Activated CD8-positive, alpha-beta T cell treated with anti-CD3 and anti-CD28 coated beads, Interleukin-2, amount 10 ng/mL, durations not matched to agents 7 days and 5 days (primary cell): Measurements from ENCODE around the gene CDKN2B-AS1. TPM values are rescaled to one million over a fixed set of nuclear protein-coding genes. Genes with fewer than 3 reads are reported as not detected.
A peak's percentile ranks its signal among the peaks of the same experiment; 100 is the strongest.

Source experiments
- ATAC-seq: fragments of 150-1000 bp; cut with Tn5 transposase; one replicate; pipeline ENCODE4 v1.10.0; 2021; ENCODE audit warnings: moderate library complexity
- CTCF ChIA-PET: fragments of 350-600 bp; sonication (Branson Sonifier 250); formaldehyde crosslinking; loops from one replicate; lab custom pipeline; 2021; ENCODE audit warnings: antibody characterized with exemption; lab: Charles Lee
- POLR2A ChIA-PET: fragments of 350-600 bp; sonication (Branson Sonifier 250); formaldehyde crosslinking; loops from one replicate; lab custom pipeline; 2021; ENCODE audit warnings: antibody characterized with exemption; lab: Charles Lee
- DNase-seq: peaks from one replicate; pipeline ENCODE4 v3.0.0-alpha.2; 2020
- H3K27ac Mint-ChIP-seq: one replicate; pipeline ENCODE4 v1.8.0; 2021; ENCODE audit warnings: mild to moderate bottlenecking, mixed read lengths
- H3K27me3 Mint-ChIP-seq: one replicate; pipeline ENCODE4 v1.8.0; 2021; ENCODE audit warnings: low read depth, mixed read lengths
- H3K36me3 Mint-ChIP-seq: one replicate; pipeline ENCODE4 v1.8.0; 2021; ENCODE audit warnings: low read depth, mixed read lengths
- H3K4me1 Mint-ChIP-seq: one replicate; pipeline ENCODE4 v1.8.0; 2021; ENCODE audit warnings: low read depth, mixed read lengths
- H3K4me3 Mint-ChIP-seq: one replicate; pipeline ENCODE4 v1.8.0; 2021; ENCODE audit warnings: mild to moderate bottlenecking, mixed read lengths
- H3K9me3 Mint-ChIP-seq: one replicate; pipeline ENCODE4 v1.8.0; 2022; ENCODE audit warnings: mixed read lengths; ENCODE audit not compliant: insufficient read depth
- total RNA-seq, 2 experiments: library from RNA; stranded (reverse); gene quantifications; one replicate each; pipeline ENCODE4 v1.2.3, GENCODE V29; 2021

The CDKN2B-AS1 gene
- total RNA-seq, 2 experiments from 2014 or later, result 6.4 to 6.9 TPM

DNA sequence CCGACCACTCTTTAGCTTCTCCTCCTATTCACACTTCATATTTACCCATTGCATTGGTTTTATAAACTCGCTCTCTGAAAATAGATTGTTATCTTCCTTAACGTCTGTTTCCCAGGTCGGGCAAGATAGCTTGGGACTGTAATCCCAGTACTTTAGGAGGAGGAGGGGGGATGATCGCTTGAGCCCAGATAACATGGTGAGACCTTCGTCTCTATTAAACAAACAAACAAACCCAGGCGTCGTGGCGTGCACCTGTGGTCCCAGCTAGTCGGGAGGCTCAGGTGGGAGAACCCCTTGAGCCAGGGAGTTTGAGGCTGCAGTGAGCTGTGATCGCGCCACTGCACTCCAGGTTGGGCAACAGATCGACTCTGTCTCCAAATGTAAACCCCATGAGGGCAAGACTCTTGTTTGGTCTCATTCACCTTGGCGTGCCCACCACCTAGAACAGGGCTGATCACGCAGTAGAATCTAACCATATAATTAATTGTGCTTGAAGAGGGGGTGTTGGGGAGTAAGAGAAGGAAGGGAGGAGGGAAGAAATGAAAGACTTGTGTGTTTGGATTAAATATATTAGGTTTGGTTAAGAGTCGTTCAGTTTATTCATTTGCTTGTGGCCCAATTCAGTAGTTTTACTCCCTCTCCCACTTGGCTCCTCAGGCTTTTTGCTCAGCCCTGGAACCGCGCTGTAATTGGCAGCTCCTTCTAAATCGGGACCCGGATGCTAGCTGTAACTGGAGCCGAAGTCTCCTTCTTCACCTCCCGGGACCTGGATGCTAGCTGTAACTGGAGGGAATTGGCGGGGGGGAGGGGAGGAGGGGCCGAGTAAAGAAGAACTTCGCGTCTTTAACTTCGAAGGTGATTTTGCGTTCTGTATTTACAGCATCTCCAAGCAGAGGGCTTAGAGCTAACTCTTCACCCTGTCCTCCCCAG is 25.3 kb upstream of the CDKN2B-AS1 start:
- no peak for ATAC-seq
- Mint-ChIP-seq H3K36me3 (peaks cover 38% of the 10 kb centered on the region), H3K4me1 (peaks cover 51% of the 10 kb centered on the region), H3K27ac (peak overlapping the region; percentile 56), H3K9me3 (peaks cover 19% of the 10 kb centered on the region), H3K27me3 (peaks cover 87% of the 10 kb centered on the region), H3K4me3 (peak overlapping the region; percentile 56)
- ChIA-PET CTCF (interaction anchor here (1.4 to 3.1 kb wide), 3 partner anchors 25 to 156 kb away, joined by 4 to 20 read pairs (median 11); partner anchors contain the start of genes CDKN2A, CDKN2B and CDKN2B-AS1), POLR2A (interaction anchor here (0.6 to 1.0 kb wide), 2 partner anchors 21 to 84 kb away, joined by 3 to 4 read pairs; no protein-coding TSS in a partner anchor)
- DNase-seq, result no peak

DNA sequence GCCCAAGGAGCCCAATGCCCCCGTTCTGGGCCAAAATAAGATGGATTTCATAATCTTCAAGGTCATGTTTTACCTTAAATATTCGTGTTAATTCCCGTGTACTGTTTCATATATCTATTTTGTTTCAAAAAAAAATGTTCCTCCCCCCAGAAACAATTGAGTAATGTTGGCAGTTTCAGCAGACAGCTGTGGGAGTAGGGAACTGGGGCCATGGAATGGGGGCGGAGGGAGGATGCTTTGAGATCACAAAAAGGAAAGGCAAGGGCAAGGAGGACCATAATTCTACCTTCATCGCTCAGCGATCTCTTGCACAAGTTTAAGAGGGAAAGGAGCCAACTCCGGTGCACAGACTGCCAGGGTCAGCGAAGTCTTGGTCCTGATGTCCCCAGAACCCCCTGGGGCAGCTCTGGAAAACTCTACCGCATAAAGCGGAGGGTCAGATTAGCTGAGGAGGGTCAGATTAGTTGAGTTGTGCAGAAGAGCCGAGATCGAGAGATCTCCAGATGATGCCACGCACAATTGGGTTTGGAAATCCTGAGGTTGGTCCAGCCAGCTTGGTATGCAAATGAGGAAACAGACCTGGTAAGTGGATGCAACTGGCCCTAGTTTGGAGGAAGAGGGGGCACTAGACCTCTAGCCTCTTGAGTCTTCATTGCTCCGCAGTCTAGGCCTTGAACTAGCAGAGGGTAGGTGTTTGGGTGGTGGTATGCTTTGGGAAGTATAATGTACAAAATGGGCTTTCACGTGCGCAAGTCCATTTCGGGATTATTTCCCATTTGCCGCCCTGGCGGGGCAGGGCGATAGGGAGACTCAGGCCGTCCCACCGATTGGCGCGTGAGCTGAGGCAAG is 24.4 kb upstream of the CDKN2B-AS1 start:
- Mint-ChIP-seq H3K27ac (peak overlapping the region; percentile 68), H3K4me3 (peak overlapping the region; percentile 12)

DNA sequence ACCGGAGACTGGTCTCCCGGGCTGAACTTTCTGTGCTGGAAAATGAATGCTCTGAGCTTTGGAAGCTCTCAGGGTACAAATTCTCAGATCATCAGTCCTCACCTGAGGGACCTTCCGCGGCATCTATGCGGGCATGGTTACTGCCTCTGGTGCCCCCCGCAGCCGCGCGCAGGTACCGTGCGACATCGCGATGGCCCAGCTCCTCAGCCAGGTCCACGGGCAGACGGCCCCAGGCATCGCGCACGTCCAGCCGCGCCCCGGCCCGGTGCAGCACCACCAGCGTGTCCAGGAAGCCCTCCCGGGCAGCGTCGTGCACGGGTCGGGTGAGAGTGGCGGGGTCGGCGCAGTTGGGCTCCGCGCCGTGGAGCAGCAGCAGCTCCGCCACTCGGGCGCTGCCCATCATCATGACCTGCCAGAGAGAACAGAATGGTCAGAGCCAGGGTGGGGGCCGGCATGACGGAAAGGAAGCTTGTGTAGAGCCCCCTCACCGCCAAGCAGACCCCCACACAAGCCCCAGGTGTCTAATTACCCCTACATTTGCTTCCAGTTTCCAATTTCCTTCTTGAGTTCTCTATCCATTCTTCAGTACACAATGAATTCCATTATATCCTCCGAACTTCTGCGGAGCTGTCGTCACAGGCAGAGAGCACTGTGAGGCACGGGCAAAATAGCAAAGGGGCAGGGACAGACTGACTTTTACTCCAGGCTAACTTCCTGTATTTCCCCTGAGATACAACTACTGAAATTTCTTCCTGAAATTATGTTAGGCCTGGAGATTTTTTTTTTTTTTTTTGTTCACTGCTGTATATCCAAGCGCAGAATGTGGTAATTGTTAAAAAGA is 23.6 kb upstream of the CDKN2B-AS1 start:
- peak overlapping the region; percentile 38 for H3K4me3 Mint-ChIP-seq
- H3K9me3 Mint-ChIP-seq, result peaks cover 19% of the 10 kb centered on the region
- POLR2A ChIA-PET, result interaction anchor here (0.7 to 1.2 kb wide), 3 partner anchors 21 to 76 kb away, joined by 3 to 4 read pairs (median 3); no protein-coding TSS in a partner anchor
- peaks cover 50% of the 10 kb centered on the region for H3K4me1 Mint-ChIP-seq
- ATAC-seq (no peak), DNase-seq (peak; percentile 24)
- peak overlapping the region; percentile 76 for H3K27ac Mint-ChIP-seq
- CTCF ChIA-PET, result interaction anchor here (1.1 to 2.8 kb wide), 3 partner anchors 24 to 158 kb away, joined by 3 to 11 read pairs (median 5); partner anchors contain the start of genes CDKN2A, CDKN2B and CDKN2B-AS1
- peaks cover 37% of the 10 kb centered on the region for H3K36me3 Mint-ChIP-seq
- peaks cover 92% of the 10 kb centered on the region for H3K27me3 Mint-ChIP-seq

More for the DNA sequence above, 24.4 kb upstream of the CDKN2B-AS1 start:
- H3K9me3 Mint-ChIP-seq, result peaks cover 19% of the 10 kb centered on the region
- POLR2A ChIA-PET, result interaction anchor here (0.6 kb wide), 1 partner anchor 83 kb away, joined by 3 read pairs; no protein-coding TSS in a partner anchor
- CTCF ChIA-PET, result interaction anchor here (3.1 kb wide), 1 partner anchor 39 kb away, joined by 20 read pairs; the partner anchor contains the start of gene CDKN2B
- H3K27me3 Mint-ChIP-seq, result peaks cover 91% of the 10 kb centered on the region
- peaks cover 44% of the 10 kb centered on the region for H3K36me3 Mint-ChIP-seq
- ATAC-seq, result no peak
- DNase-seq, result no peak
- H3K4me1 Mint-ChIP-seq, result peaks cover 50% of the 10 kb centered on the region

DNA sequence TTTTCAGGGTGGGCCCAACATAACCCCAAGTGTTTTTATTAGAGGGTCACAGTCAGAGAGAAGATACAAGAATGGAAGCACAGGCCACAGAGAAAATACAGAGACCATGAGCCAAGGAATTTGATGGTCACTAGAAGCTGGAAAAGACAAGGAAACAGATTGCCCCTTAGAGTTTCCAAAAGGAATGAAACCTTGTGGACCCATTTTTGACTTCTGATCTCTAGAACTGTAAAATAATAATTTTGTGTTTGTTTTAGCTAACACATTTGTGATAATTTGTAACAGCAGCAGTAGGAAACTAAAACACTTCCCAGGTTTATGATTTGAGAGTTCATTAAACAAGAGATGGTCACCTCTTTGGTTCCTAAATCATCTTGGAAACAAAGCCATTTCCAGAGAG is 22.2 kb upstream of the CDKN2B-AS1 start:
- H3K4me1 Mint-ChIP-seq, result peaks cover 47% of the 10 kb centered on the region
- H3K9me3 Mint-ChIP-seq, result peaks cover 19% of the 10 kb centered on the region
- H3K36me3 Mint-ChIP-seq, result peaks cover 33% of the 10 kb centered on the region
- ChIA-PET POLR2A (no interaction called here), CTCF (interaction anchor here (0.7 to 2.8 kb wide), 4 partner anchors 22 to 159 kb away, joined by 3 to 11 read pairs (median 5); partner anchors contain the start of genes CDKN2A, CDKN2B and CDKN2B-AS1)
- H3K27ac Mint-ChIP-seq, result no peak overlapping the region
- no peak overlapping the region for H3K4me3 Mint-ChIP-seq
- ATAC-seq (no peak), DNase-seq (no peak)
- peaks cover 90% of the 10 kb centered on the region for H3K27me3 Mint-ChIP-seq

DNA sequence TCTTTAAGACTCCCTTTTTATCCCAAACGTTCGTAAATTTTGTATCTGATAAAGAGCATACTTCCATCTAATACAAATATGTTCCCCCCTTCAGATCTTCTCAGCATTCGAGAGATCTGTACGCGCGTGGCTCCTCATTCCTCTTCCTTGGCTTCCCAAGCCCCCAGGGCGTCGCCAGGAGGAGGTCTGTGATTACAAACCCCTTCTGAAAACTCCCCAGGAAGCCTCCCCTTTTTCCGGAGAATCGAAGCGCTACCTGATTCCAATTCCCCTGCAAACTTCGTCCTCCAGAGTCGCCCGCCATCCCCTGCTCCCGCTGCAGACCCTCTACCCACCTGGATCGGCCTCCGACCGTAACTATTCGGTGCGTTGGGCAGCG is 20.3 kb upstream of the CDKN2B-AS1 start:
- Mint-ChIP-seq H3K4me1 (peaks cover 36% of the 10 kb centered on the region), H3K27ac (no peak overlapping the region), H3K4me3 (peak overlapping the region; percentile 70), H3K36me3 (peaks cover 28% of the 10 kb centered on the region), H3K9me3 (peaks cover 12% of the 10 kb centered on the region), H3K27me3 (peaks cover 86% of the 10 kb centered on the region)
- CTCF ChIA-PET, result interaction anchor here (1.0 to 1.8 kb wide), 3 partner anchors 15 to 146 kb away, joined by 3 to 5 read pairs (median 3); partner anchors contain the start of gene CDKN2B
- POLR2A ChIA-PET, result interaction anchor here (1.2 kb wide), 1 partner anchor 10 kb away, joined by 3 read pairs; no protein-coding TSS in a partner anchor
- DNase-seq (no peak), ATAC-seq (no peak)

DNA sequence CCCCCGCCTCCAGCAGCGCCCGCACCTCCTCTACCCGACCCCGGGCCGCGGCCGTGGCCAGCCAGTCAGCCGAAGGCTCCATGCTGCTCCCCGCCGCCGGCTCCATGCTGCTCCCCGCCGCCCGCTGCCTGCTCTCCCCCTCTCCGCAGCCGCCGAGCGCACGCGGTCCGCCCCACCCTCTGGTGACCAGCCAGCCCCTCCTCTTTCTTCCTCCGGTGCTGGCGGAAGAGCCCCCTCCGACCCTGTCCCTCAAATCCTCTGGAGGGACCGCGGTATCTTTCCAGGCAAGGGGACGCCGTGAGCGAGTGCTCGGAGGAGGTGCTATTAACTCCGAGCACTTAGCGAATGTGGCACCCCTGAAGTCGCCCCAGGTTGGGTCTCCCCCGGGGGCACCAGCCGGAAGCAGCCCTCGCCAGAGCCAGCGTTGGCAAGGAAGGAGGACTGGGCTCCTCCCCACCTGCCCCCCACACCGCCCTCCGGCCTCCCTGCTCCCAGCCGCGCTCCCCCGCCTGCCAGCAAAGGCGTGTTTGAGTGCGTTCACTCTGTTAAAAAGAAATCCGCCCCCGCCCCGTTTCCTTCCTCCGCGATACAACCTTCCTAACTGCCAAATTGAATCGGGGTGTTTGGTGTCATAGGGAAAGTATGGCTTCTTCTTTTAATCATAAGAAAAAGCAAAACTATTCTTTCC is 19.7 kb upstream of the CDKN2B-AS1 start:
- POLR2A ChIA-PET, result interaction anchor here (0.5 to 0.7 kb wide), 2 partner anchors 20 to 270 kb away, joined by 3 read pairs; partner anchors contain the start of genes CDKN2A and CDKN2B-AS1
- CTCF ChIA-PET, result interaction anchor here (1.0 to 5.5 kb wide), 3 partner anchors 12 to 34 kb away, joined by 3 to 27 read pairs (median 8); partner anchors contain the start of gene CDKN2B
- H3K36me3 Mint-ChIP-seq, result peaks cover 25% of the 10 kb centered on the region
- H3K4me1 Mint-ChIP-seq, result peaks cover 36% of the 10 kb centered on the region
- H3K27me3 Mint-ChIP-seq, result peaks cover 85% of the 10 kb centered on the region
- H3K9me3 Mint-ChIP-seq, result peaks cover 8% of the 10 kb centered on the region
- peak overlapping the region; percentile 70 for H3K4me3 Mint-ChIP-seq
- H3K27ac Mint-ChIP-seq, result no peak overlapping the region
- ATAC-seq (peak; percentile 80), DNase-seq (peak; percentile 67)

DNA sequence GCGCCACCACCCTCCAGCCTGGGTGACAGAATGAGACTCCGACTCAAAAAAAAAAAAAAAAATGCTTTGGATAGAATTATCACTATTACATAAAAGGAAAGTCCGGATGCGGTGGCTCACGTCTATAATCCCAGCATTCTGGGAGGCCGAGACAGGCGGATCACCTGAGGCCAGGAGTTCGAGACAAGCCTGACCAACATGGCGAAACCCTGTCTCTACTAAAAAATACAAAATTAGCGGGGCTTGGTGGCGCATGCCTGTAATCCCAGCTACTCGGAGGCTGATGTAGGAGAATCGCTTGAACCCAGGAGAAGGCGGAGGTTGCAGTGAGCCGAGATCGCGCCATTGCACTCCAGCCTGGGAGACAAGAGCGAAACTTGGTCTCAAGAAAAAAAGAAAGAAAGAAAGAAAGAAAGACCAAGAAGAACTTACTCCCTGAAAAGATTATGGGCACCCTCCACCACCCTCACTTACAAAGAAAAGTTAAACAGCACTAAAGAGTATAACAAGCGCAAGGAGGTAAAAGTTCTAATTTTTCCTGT is 18.2 kb upstream of the CDKN2B-AS1 start:
- H3K27me3 Mint-ChIP-seq, result peaks cover 78% of the 10 kb centered on the region
- ATAC-seq (no peak), DNase-seq (no peak)
- no peak overlapping the region for H3K27ac Mint-ChIP-seq
- no peak overlapping the region for H3K4me3 Mint-ChIP-seq
- no peaks in the 10 kb centered on the region for H3K9me3 Mint-ChIP-seq
- ChIA-PET CTCF (interaction anchor here (1.2 to 5.5 kb wide), 4 partner anchors 11 to 162 kb away, joined by 3 to 27 read pairs (median 6); partner anchors contain the start of gene CDKN2B), POLR2A (interaction anchor here (0.6 to 1.1 kb wide), 2 partner anchors 11 to 16 kb away, joined by 4 to 5 read pairs; no protein-coding TSS in a partner anchor)
- H3K36me3 Mint-ChIP-seq, result peaks cover 14% of the 10 kb centered on the region
- peaks cover 32% of the 10 kb centered on the region for H3K4me1 Mint-ChIP-seq

DNA sequence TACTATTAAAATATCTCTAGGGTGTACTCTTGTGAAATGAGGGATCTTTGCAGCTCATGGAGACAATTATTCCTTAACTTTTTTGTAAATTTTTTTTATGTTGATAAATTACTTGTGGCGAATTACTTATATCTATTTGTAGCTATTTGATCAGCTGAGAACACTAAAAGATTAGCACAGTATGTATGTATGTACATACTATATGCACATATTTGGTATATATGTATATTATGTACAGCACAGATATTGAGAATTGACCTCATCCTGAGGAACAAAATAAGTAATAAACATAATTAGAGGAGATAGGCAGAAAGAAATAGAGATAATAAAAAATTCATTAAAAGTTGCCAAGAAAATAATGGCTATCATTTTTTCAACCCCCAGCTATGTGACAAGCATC is 12.2 kb upstream of the CDKN2B-AS1 start:
- POLR2A ChIA-PET, result no interaction called here

DNA sequence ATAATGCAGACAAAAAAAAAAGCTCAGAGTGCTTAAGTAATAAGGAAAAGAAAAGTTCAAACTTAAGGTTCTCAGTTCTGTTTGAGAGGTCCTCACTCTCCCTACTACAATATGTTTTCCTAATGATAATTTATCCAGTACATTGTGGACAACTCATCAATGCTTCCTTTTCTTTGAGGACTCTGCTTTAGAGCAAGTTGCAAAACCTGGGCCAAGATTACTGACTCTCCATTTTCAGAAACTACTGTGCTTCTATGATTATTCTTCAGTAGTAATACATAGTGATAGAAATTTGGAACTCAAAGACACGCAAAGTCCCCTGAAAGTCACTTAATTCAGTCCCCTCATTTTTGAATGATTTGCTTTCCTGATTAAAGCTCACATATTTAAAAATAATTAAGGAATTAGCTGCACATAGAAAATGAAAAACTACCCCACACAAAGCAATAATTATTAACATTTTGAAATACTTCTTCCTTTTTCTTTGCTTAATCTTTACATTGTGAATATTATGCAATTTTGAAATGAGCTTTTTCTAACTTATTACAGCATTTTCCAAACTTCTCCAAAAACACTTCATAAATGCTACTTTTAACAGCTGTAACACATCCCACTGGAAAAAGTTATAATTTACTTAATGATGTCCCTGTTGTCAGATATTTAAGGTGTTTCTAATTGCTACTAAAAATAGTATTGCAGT is 11.6 kb upstream of the CDKN2B-AS1 start:
- Mint-ChIP-seq H3K4me1 (peaks cover 10% of the 10 kb centered on the region), H3K27ac (no peak overlapping the region), H3K36me3 (peaks cover 13% of the 10 kb centered on the region), H3K27me3 (peaks cover 69% of the 10 kb centered on the region), H3K4me3 (no peak overlapping the region), H3K9me3 (no peaks in the 10 kb centered on the region)
- ChIA-PET POLR2A (no interaction called here), CTCF (interaction anchor here (1.0 to 2.7 kb wide), 4 partner anchors 26 to 169 kb away, joined by 3 to 16 read pairs (median 6); partner anchors contain the start of gene CDKN2B)
- ATAC-seq (no peak), DNase-seq (no peak)

More for the DNA sequence above, 12.2 kb upstream of the CDKN2B-AS1 start:
- no peak for ATAC-seq
- no peak overlapping the region for H3K27ac Mint-ChIP-seq
- CTCF ChIA-PET, result interaction anchor here (1.6 to 2.7 kb wide), 3 partner anchors 26 to 137 kb away, joined by 4 to 16 read pairs (median 9); partner anchors contain the start of gene CDKN2B
- H3K4me3 Mint-ChIP-seq, result no peak overlapping the region
- peaks cover 9% of the 10 kb centered on the region for H3K36me3 Mint-ChIP-seq
- peaks cover 72% of the 10 kb centered on the region for H3K27me3 Mint-ChIP-seq
- peaks cover 6% of the 10 kb centered on the region for H3K4me1 Mint-ChIP-seq
- H3K9me3 Mint-ChIP-seq, result no peaks in the 10 kb centered on the region
- no peak for DNase-seq
